ENCODE data around the gene HMCN2. TPM values are rescaled to one million over a fixed set of nuclear protein-coding genes. Genes with fewer than 3 reads are reported as not detected.

The HMCN2 gene
- total and polyA plus RNA-seq, 2 donors (not counting 1 experiment from before 2014, with no cell fraction given), result 0.01 TPM; not detected in 1

DNA sequence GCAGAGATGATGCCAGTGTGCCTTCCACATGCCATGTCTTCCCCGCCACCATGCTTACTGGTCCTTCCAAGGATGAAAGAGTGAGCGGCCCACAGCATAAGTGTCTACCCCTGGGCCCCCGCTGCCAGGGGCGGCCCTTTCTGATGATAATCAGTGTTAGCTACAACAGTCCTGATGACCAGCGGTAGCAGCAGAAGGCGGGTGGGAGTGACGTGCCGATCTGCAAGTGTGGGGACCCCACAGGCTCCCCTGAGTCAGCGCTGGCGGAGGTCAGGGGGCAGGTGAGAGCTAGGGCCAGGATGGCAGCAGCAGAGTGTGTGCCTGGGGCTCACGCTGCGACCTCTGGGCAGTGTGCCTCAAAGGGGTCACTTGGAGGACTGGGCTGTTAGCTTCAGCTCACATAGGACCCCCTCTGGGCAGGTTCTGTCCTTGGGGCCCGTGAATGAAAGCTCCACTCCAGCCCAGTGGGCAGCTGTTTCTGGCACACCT is 80.4 kb downstream of the HMCN2 start:
- Mint-ChIP-seq H3K4me3 (no peak overlapping the region), H3K27ac (no peak overlapping the region), H3K4me1 (peaks cover under 1% of the 10 kb centered on the region), H3K9me3 (ENCODE audit: insufficient read depth) (no peaks in the 10 kb centered on the region), H3K27me3 (no peaks in the 10 kb centered on the region)
- H4K20me1 ChIP-seq (ENCODE audit: control insufficient read depth, insufficient read depth, low read length, poor library complexity, severe bottlenecking), result no peaks in the 10 kb centered on the region
- H3K36me3 ChIP-seq (replicated peaks in 1 of 2; ENCODE audit: control extremely low read depth in 1 of 2, control insufficient read depth in 1 of 2, extremely low read depth in 1 of 2, insufficient read depth in 2 of 2, low read length in 1 of 2), result no peaks in the 10 kb centered on the region
- ATAC-seq (ENCODE audit: low read depth) (no peak), DNase-seq (no peak)
- H3K27ac ChIP-seq (ENCODE audit: low read length in 2 of 2), result no peak overlapping the region
- H2AFZ ChIP-seq (ENCODE audit: insufficient read depth, low read depth, low read length, poor library complexity, severe bottlenecking), result no peak overlapping the region
- no peaks in the 10 kb centered on the region for H3K4me1 ChIP-seq (ENCODE audit: control insufficient read depth in 2 of 2, insufficient read depth in 2 of 2, low read length in 2 of 2)
- no peaks in the 10 kb centered on the region for H3K9me3 ChIP-seq (ENCODE audit: control extremely low read depth in 1 of 3, control insufficient read depth in 2 of 3, insufficient read depth in 1 of 3, low read length in 2 of 3)
- 86% methylated on average over 13 of the region's 13 CpGs for WGBS (ENCODE audit: insufficient coverage)
- H3K9ac ChIP-seq (ENCODE audit: low read length), result no peak overlapping the region
- ChIA-PET CTCF (no interaction called here), POLR2A (no interaction called here)
- intact Hi-C loops (cut with micrococcal nuclease), result no loop called here
- H3K4me2 ChIP-seq (replicated peaks; ENCODE audit: low read depth, low read length, poor library complexity, severe bottlenecking), result no peak overlapping the region
- peaks cover 0 to 7% (median 0%) of the 10 kb centered on the region in 4 experiments for H3K27me3 ChIP-seq (replicated peaks in 1 of 4; ENCODE audit: control extremely low read depth in 1 of 4, control insufficient read depth in 3 of 4, insufficient read depth in 4 of 4, low read length in 3 of 4)
- TF ChIP-seq, protein P1, sequence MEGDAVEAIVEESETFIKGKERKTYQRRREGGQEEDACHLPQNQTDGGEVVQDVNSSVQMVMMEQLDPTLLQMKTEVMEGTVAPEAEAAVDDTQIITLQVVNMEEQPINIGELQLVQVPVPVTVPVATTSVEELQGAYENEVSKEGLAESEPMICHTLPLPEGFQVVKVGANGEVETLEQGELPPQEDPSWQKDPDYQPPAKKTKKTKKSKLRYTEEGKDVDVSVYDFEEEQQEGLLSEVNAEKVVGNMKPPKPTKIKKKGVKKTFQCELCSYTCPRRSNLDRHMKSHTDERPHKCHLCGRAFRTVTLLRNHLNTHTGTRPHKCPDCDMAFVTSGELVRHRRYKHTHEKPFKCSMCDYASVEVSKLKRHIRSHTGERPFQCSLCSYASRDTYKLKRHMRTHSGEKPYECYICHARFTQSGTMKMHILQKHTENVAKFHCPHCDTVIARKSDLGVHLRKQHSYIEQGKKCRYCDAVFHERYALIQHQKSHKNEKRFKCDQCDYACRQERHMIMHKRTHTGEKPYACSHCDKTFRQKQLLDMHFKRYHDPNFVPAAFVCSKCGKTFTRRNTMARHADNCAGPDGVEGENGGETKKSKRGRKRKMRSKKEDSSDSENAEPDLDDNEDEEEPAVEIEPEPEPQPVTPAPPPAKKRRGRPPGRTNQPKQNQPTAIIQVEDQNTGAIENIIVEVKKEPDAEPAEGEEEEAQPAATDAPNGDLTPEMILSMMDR (IDR thresholded peaks at IDR 0.05), result no peak
- TF ChIP-seq EZH2 (IDR thresholded peaks at IDR 0.05; ENCODE audit: borderline replicate concordance, insufficient read depth, low read depth, low read length, poor library complexity, severe bottlenecking), result no peak
- no peak overlapping the region for H3K4me3 ChIP-seq (ENCODE audit: control extremely low read depth in 1 of 5, extremely low read depth in 1 of 5, insufficient read depth in 1 of 5, low read depth in 2 of 5, low read length in 4 of 5)
- H3K79me2 ChIP-seq (ENCODE audit: control insufficient read depth, insufficient read depth, low read length), result no peaks in the 10 kb centered on the region

DNA sequence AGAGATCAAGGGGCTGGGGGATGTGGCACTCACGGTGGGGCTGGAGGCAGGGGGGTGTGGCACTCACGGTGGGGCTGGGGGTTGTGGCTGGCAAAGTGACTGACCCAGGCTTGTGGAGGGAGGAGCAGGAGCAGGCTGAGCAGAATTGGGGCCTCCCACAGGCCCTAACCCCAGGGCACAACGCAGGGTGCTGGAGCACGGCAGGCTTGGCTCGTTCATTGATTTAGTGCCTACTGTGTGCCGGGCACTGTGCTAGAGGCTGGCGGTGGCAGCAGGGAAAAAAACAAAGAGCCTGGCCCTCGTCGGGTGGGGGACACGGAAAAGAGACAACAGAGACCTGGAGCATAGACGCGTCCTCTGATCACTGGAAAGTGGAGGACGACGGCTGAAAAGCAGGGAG is 80.9 kb downstream of the HMCN2 start:
- peaks cover 0 to 7% (median 0%) of the 10 kb centered on the region in 4 experiments for H3K27me3 ChIP-seq (replicated peaks in 1 of 4; ENCODE audit: control extremely low read depth in 1 of 4, control insufficient read depth in 3 of 4, insufficient read depth in 4 of 4, low read length in 3 of 4)
- Mint-ChIP-seq H3K27ac (no peak overlapping the region), H3K4me3 (no peak overlapping the region), H3K4me1 (peaks cover 4% of the 10 kb centered on the region), H3K9me3 (ENCODE audit: insufficient read depth) (no peaks in the 10 kb centered on the region), H3K27me3 (no peaks in the 10 kb centered on the region)
- H2AFZ ChIP-seq (ENCODE audit: insufficient read depth, low read depth, low read length, poor library complexity, severe bottlenecking), result no peak overlapping the region
- no peak overlapping the region for H3K4me2 ChIP-seq (replicated peaks; ENCODE audit: low read depth, low read length, poor library complexity, severe bottlenecking)
- DNase-seq (no peak), ATAC-seq (ENCODE audit: low read depth) (no peak)
- intact Hi-C loops (cut with micrococcal nuclease), result no loop called here
- H3K79me2 ChIP-seq (ENCODE audit: control insufficient read depth, insufficient read depth, low read length), result no peaks in the 10 kb centered on the region
- no peaks in the 10 kb centered on the region for H4K20me1 ChIP-seq (ENCODE audit: control insufficient read depth, insufficient read depth, low read length, poor library complexity, severe bottlenecking)
- no peak overlapping the region for H3K4me3 ChIP-seq (ENCODE audit: control extremely low read depth in 1 of 5, extremely low read depth in 1 of 5, insufficient read depth in 1 of 5, low read depth in 2 of 5, low read length in 4 of 5)
- 83% methylated on average over 14 of the region's 14 CpGs for WGBS (ENCODE audit: insufficient coverage)
- no peak overlapping the region for H3K9ac ChIP-seq (ENCODE audit: low read length)
- ChIA-PET POLR2A (no interaction called here), CTCF (no interaction called here)
- H3K4me1 ChIP-seq (ENCODE audit: control insufficient read depth in 2 of 2, insufficient read depth in 2 of 2, low read length in 2 of 2), result no peaks in the 10 kb centered on the region
- TF ChIP-seq, protein P1 (IDR thresholded peaks at IDR 0.05), result no peak
- no peak for TF ChIP-seq EZH2 (IDR thresholded peaks at IDR 0.05; ENCODE audit: borderline replicate concordance, insufficient read depth, low read depth, low read length, poor library complexity, severe bottlenecking)
- no peaks in the 10 kb centered on the region for H3K9me3 ChIP-seq (ENCODE audit: control extremely low read depth in 1 of 3, control insufficient read depth in 2 of 3, insufficient read depth in 1 of 3, low read length in 2 of 3)
- H3K27ac ChIP-seq (ENCODE audit: low read length in 2 of 2), result no peak overlapping the region
- H3K36me3 ChIP-seq (replicated peaks in 1 of 2; ENCODE audit: control extremely low read depth in 1 of 2, control insufficient read depth in 1 of 2, extremely low read depth in 1 of 2, insufficient read depth in 2 of 2, low read length in 1 of 2), result no peaks in the 10 kb centered on the region
